ENCODE data around the gene PLVAP. TPM values are rescaled to one million over a fixed set of nuclear protein-coding genes. Genes with fewer than 3 reads are reported as not detected.

Gene PLVAP
- total RNA-seq, 1 experiment from 2014 or later: not detected

- Mint-ChIP-seq H3K9me3 (no peaks in the 10 kb centered on the region), H3K27me3 (ENCODE audit: low read depth) (no peaks in the 10 kb centered on the region), H3K4me3 (peak overlapping the region; percentile 74; the same call in 1 of the 2 replicates), H3K4me1 (peaks cover 32% of the 10 kb centered on the region), H3K36me3 (0 out of 2 replicates have a peak, but pooled peaks cover 3% of the 10 kb centered on the region), H3K27ac (peak overlapping the region; percentile 87)
- no peak for DNase-seq (ENCODE audit: low spot score)
- POLR2A ChIA-PET: interaction anchor here (0.9 to 2.2 kb wide), 2 partner anchors 10 to 13 kb away, joined by 3 to 11 read pairs; partner anchors contain the start of gene MVB12A
- no peak for TF ChIP-seq MYBL2 (CRISPR knock-in tag; IDR thresholded peaks at IDR 0.05)
- no peak for TF ChIP-seq ZNF219 (CRISPR knock-in tag; IDR thresholded peaks at IDR 0.05; ENCODE audit: borderline replicate concordance)
- no peak for TF ChIP-seq GRHL2 (CRISPR knock-in tag; IDR thresholded peaks at IDR 0.05; ENCODE audit: insufficient replicate concordance, severe bottlenecking)
- TF ChIP-seq ATF2 (CRISPR knock-in tag; IDR thresholded peaks at IDR 0.05; ENCODE audit: borderline replicate concordance, low read depth): no peak
- TF ChIP-seq ATF6 (CRISPR knock-in tag; IDR thresholded peaks at IDR 0.05): no peak
- no peak for TF ChIP-seq TEAD1 (CRISPR knock-in tag; IDR thresholded peaks at IDR 0.05)
- TF ChIP-seq TP53 (CRISPR knock-in tag; IDR thresholded peaks at IDR 0.05): no peak
- TF ChIP-seq RORB (CRISPR knock-in tag; IDR thresholded peaks at IDR 0.05): no peak
- TF ChIP-seq MAX (CRISPR knock-in tag; IDR thresholded peaks at IDR 0.05): no peak
- TF ChIP-seq CDX4 (CRISPR knock-in tag; IDR thresholded peaks at IDR 0.05; ENCODE audit: borderline replicate concordance): no peak
- no peak for TF ChIP-seq NR1H2 (CRISPR knock-in tag; IDR thresholded peaks at IDR 0.05)
- no peak for TF ChIP-seq ZNF425 (CRISPR knock-in tag; conservative IDR thresholded peaks at IDR 0.05)
- no peak for TF ChIP-seq PRRX2 (CRISPR knock-in tag; IDR thresholded peaks at IDR 0.05)
- no peak for TF ChIP-seq SOX15 (CRISPR knock-in tag; IDR thresholded peaks at IDR 0.05)
- no peak for TF ChIP-seq KAT7 (CRISPR knock-in tag; IDR thresholded peaks at IDR 0.05; ENCODE audit: borderline replicate concordance)
- TF ChIP-seq FOXP4 (CRISPR knock-in tag; IDR thresholded peaks at IDR 0.05): no peak
- CTCF ChIA-PET: interaction anchor here (0.6 to 1.4 kb wide), 6 partner anchors 9 to 158 kb away, joined by 3 to 6 read pairs (median 3); partner anchors contain the start of gene MVB12A
- no peak for ATAC-seq
Observed at GRCh38 chr19:17406046-17406886, 29.1 kb upstream of the PLVAP start.
